AG10803 (cell line): Measurements from ENCODE around the gene ADARB2.

ENCODE experiments used
- DNase-seq: peaks from one replicate; pipeline ENCODE4 v3.0.0; 2010; ENCODE audit warnings: low read depth
- H3K4me3 ChIP-seq: 2 replicates; pipeline ENCODE4 v1.5.1; 2011; ENCODE audit warnings: mild to moderate bottlenecking, low read length, control low read depth
- CTCF ChIP-seq: conservative IDR thresholded peaks from 2 replicates; pipeline ENCODE4 v1.5.1; 2011; ENCODE audit warnings: mild to moderate bottlenecking, low read length, control low read depth, inconsistent platforms

The ADARB2 gene

GRCh38 chr10:1190791-1191490, 546.4 kb downstream of the ADARB2 start:
- no peak overlapping the region for H3K4me3 ChIP-seq
- TF ChIP-seq CTCF, result no peak
- no peak for DNase-seq

GRCh38 chr10:1190052-1190395, 547.3 kb downstream of the ADARB2 start:
- DNase-seq, result no peak
- H3K4me3 ChIP-seq, result no peak overlapping the region
- no peak for TF ChIP-seq CTCF

- no peak for TF ChIP-seq CTCF
- H3K4me3 ChIP-seq, result no peak overlapping the region
- DNase-seq, result no peak
Observed at GRCh38 chr10:1189166-1190051, 547.9 kb downstream of the ADARB2 start.

- H3K4me3 ChIP-seq, result no peak overlapping the region
- TF ChIP-seq CTCF, result no peak
- DNase-seq, result no peak
Observed at GRCh38 chr10:1188558-1189135, 548.7 kb downstream of the ADARB2 start.

- DNase-seq, result no peak
- no peak for TF ChIP-seq CTCF
Observed at GRCh38 chr10:1187855-1188557, 549.3 kb downstream of the ADARB2 start.

GRCh38 chr10:1187151-1187854, 550.0 kb downstream of the ADARB2 start:
- no peak for TF ChIP-seq CTCF
- no peak overlapping the region for H3K4me3 ChIP-seq
- no peak for DNase-seq

More at GRCh38 chr10:1187855-1188557, 549.3 kb downstream of the ADARB2 start:
- H3K4me3 ChIP-seq, result no peak overlapping the region
